AG10803 (cell line): ENCODE results near the gene PPP2R2C.

Source experiments
- DNase-seq: peaks from one replicate; pipeline ENCODE4 v3.0.0; 2010; ENCODE audit warnings: low read depth
- H3K4me3 ChIP-seq: 2 replicates; pipeline ENCODE4 v1.5.1; 2011; ENCODE audit warnings: mild to moderate bottlenecking, low read length, control low read depth
- CTCF ChIP-seq: conservative IDR thresholded peaks from 2 replicates; pipeline ENCODE4 v1.5.1; 2011; ENCODE audit warnings: mild to moderate bottlenecking, low read length, control low read depth, inconsistent platforms

Gene PPP2R2C

GRCh38 chr4:6352031-6352692, 120.3 kb downstream of the PPP2R2C start:
- TF ChIP-seq CTCF: no peak
- no peak for DNase-seq

GRCh38 chr4:6351246-6352000, 121.0 kb downstream of the PPP2R2C start:
- no peak overlapping the region for H3K4me3 ChIP-seq
- DNase-seq: no peak
- TF ChIP-seq CTCF: no peak

More at GRCh38 chr4:6352031-6352692, 120.3 kb downstream of the PPP2R2C start:
- H3K4me3 ChIP-seq: no peak overlapping the region

- no peak overlapping the region for H3K4me3 ChIP-seq
- no peak for DNase-seq
- no peak for TF ChIP-seq CTCF
Measured at GRCh38 chr4:6350646-6351045, 121.8 kb downstream of the PPP2R2C start.

GRCh38 chr4:6349896-6350603, 122.4 kb downstream of the PPP2R2C start:
- no peak for TF ChIP-seq CTCF
- DNase-seq: no peak
- no peak overlapping the region for H3K4me3 ChIP-seq

- DNase-seq: no peak
- no peak for TF ChIP-seq CTCF
- H3K4me3 ChIP-seq: no peak overlapping the region
Measured at GRCh38 chr4:6348408-6348807, 124.0 kb downstream of the PPP2R2C start.

- no peak for TF ChIP-seq CTCF
- no peak overlapping the region for H3K4me3 ChIP-seq
- no peak for DNase-seq
Measured at GRCh38 chr4:6347511-6348045, 124.8 kb downstream of the PPP2R2C start.
